CD14-positive monocyte (primary cell): ENCODE results near the gene SLC26A9. TPM values are rescaled to one million over a fixed set of nuclear protein-coding genes. Genes with fewer than 3 reads are reported as not detected.

Experiments used
- DNase-seq, 3 donors: peaks; one replicate each; pipeline ENCODE4 v3.0.0-alpha.2; 2011 to 2022
- H2AFZ ChIP-seq: 2 replicates; pipeline ENCODE4 v1.6.0; 2012; ENCODE audit warnings: mild to moderate bottlenecking, low read depth, low read length, inconsistent platforms; ENCODE audit not compliant: insufficient read depth, poor library complexity, severe bottlenecking
- H3K27ac ChIP-seq, 2 donors: 1 replicate in 1 of 2; 2 replicates in 1 of 2; pipeline ENCODE4 v1.5.1; 2012 to 2013; ENCODE audit warnings: low read length in 2 of 2, control low read depth in 1 of 2, inconsistent platforms in 1 of 2, low read depth in 1 of 2, mild to moderate bottlenecking in 1 of 2
- H3K27me3 ChIP-seq, 2 donors: one replicate each; pipeline versions ENCODE4 v1.6.0 to v1.6.1; 2011 to 2013; ENCODE audit warnings: low read length in 2 of 2; ENCODE audit not compliant: control insufficient read depth in 2 of 2, insufficient read depth in 2 of 2
- H3K36me3 ChIP-seq, 2 donors: replicated peaks in 1 of 2; 1 replicate in 1 of 2; 2 replicates in 1 of 2; pipeline versions ENCODE4 v1.5.1 to v1.6.1; 2012 to 2013; ENCODE audit warnings: low read length in 2 of 2, control low read depth in 1 of 2, inconsistent platforms in 1 of 2, mild to moderate bottlenecking in 1 of 2; ENCODE audit not compliant: insufficient read depth in 2 of 2, control insufficient read depth in 1 of 2
- H3K4me1 ChIP-seq, 2 donors: 1 replicate in 1 of 2; 2 replicates in 1 of 2; pipeline versions ENCODE4 v1.5.1 to v1.6.1; 2012 to 2013; ENCODE audit warnings: low read length in 2 of 2, control low read depth in 1 of 2, inconsistent platforms in 1 of 2, mild to moderate bottlenecking in 1 of 2, moderate library complexity in 1 of 2; ENCODE audit not compliant: insufficient read depth in 2 of 2, control insufficient read depth in 1 of 2
- H3K4me2 ChIP-seq: replicated peaks from 2 replicates; pipeline ENCODE3; 2012; ENCODE audit warnings: low read length, moderate library complexity, mild to moderate bottlenecking; ENCODE audit not compliant: poor library complexity, severe bottlenecking; ENCODE audit errors: extremely low read depth
- H3K4me3 ChIP-seq, 3 experiments: fragments of 200-600 bp in 1 of 3; sonication (generic) in 1 of 3; replicated peaks in 1 of 3; 1 replicate in 2 of 3; 2 replicates in 1 of 3; pipeline ENCODE4 v1.5.1; 2011 to 2013; ENCODE audit warnings: low read length in 3 of 3, mild to moderate bottlenecking in 3 of 3, control low read depth in 2 of 3, low read depth in 2 of 3, inconsistent platforms in 1 of 3, moderate library complexity in 1 of 3
- H3K79me2 ChIP-seq: 2 replicates; pipeline ENCODE4 v1.6.0; 2012; ENCODE audit warnings: mild to moderate bottlenecking, control low read depth, inconsistent platforms, low read length, moderate library complexity; ENCODE audit not compliant: insufficient read depth
- H3K9ac ChIP-seq: 2 replicates; pipeline ENCODE4 v1.6.0; 2017; ENCODE audit warnings: low read length, mild to moderate bottlenecking; ENCODE audit not compliant: insufficient read depth, poor library complexity, severe bottlenecking
- H3K9me3 ChIP-seq, 2 donors: replicated peaks in 1 of 2; 1 replicate in 1 of 2; 2 replicates in 1 of 2; pipeline versions ENCODE4 v1.5.1 to v1.6.1; 2012 to 2013; ENCODE audit warnings: low read length in 2 of 2, control low read depth in 1 of 2; ENCODE audit not compliant: control insufficient read depth in 1 of 2, insufficient read depth in 1 of 2
- H4K20me1 ChIP-seq: 2 replicates; pipeline ENCODE4 v1.6.0; 2012; ENCODE audit warnings: mild to moderate bottlenecking, low read length, control low read depth, moderate library complexity; ENCODE audit not compliant: insufficient read depth
- H3K27ac Mint-ChIP-seq, 7 donors: one replicate each; pipeline ENCODE4 v1.8.0; 2020; ENCODE audit warnings: mild to moderate bottlenecking in 7 of 7, mixed read lengths in 7 of 7, moderate library complexity in 6 of 7, inconsistent platforms in 2 of 7
- H3K27me3 Mint-ChIP-seq, 3 donors: one replicate each; pipeline ENCODE4 v1.8.0; 2021 to 2022; ENCODE audit warnings: low read depth in 3 of 3, mild to moderate bottlenecking in 3 of 3, mixed read lengths in 3 of 3, moderate library complexity in 3 of 3, inconsistent platforms in 1 of 3
- H3K36me3 Mint-ChIP-seq, 2 donors: one replicate each; pipeline ENCODE4 v1.8.0; 2020; ENCODE audit warnings: mixed read lengths in 2 of 2, inconsistent platforms in 1 of 2, mild to moderate bottlenecking in 1 of 2
- H3K4me1 Mint-ChIP-seq: one replicate; pipeline ENCODE4 v1.8.0; 2020; ENCODE audit warnings: mild to moderate bottlenecking, mixed read lengths
- H3K4me3 Mint-ChIP-seq, 2 donors: one replicate each; pipeline ENCODE4 v1.8.0; 2020; ENCODE audit warnings: mild to moderate bottlenecking in 2 of 2, mixed read lengths in 2 of 2, moderate library complexity in 1 of 2
- H3K9me3 Mint-ChIP-seq, 7 donors: one replicate each; pipeline ENCODE4 v1.8.0; 2020 to 2022; ENCODE audit warnings: mixed read lengths in 7 of 7, mild to moderate bottlenecking in 6 of 7, moderate library complexity in 6 of 7, inconsistent platforms in 2 of 7
- CTCF ChIP-seq: fragments of 200-600 bp; IDR thresholded peaks from one replicate; pipeline ENCODE4 v1.8.0; 2022; ENCODE audit warnings: antibody characterized with exemption, mild to moderate bottlenecking
- WGBS: methylation state at CpG from one replicate; pipeline ENCODE4 v1.1.5; 2013; ENCODE audit warnings: missing lambda C conversion rate; ENCODE audit not compliant: insufficient coverage; 5-methylcytosine and 5-hydroxymethylcytosine counted together
- intact Hi-C, 2 donors: fragments of 100-400 bp; cut with micrococcal nuclease; formaldehyde crosslinking; loops; one replicate each; pipeline versions ENCODE4 v1.15.0 to v1.15.1; 2023
- polyA plus RNA-seq, 3 donors: library from polyadenylated mRNA; depleted of rRNA in 1 of 3; unstranded in 2 of 3; stranded (reverse) in 1 of 3; fragments of 300-500 nt in 2 of 3; fragments of >200 nt in 1 of 3; fragmentation: Illumina TruSeq in 2 of 3; gene quantifications; 1 replicate in 2 of 3; 2 replicates in 1 of 3; pipeline ENCODE4 v1.2.3, GENCODE V29; 2012 to 2021

Gene SLC26A9
- polyA plus RNA-seq, 3 donors: 0.04 TPM; not detected in 2

DNA sequence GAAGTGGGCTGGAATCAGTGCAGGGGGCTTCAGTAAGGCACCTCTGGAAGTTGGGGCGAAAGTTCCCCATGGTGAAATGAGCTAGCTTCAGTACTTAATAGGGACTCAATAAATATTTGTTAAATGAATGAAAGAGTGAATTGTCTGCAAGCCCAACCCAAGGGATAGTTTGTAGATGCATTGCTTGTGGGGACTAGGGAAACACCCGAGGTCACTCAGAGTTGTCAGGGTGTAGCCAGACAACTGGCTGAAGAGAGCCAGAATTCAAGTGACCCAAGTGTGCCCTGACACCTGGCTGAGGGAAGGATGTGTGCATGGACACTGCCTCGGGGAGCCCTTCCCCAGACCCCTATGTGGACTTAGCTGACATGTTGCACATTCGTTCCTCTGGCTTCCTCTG is 1.3 kb upstream of the SLC26A9 start:
- peaks cover 0 to 2% (median 0%) of the 10 kb centered on the region in 7 donors for H3K9me3 Mint-ChIP-seq
- H3K9ac ChIP-seq: no peak overlapping the region
- H3K27ac ChIP-seq: no peak overlapping the region
- peaks cover 10 to 31% of the 10 kb centered on the region in 2 donors for H3K4me1 ChIP-seq
- H3K4me3 ChIP-seq: no peak overlapping the region
- H3K79me2 ChIP-seq: no peaks in the 10 kb centered on the region
- intact Hi-C loops: no loop called here
- no peak overlapping the region for H3K4me2 ChIP-seq
- H3K36me3 ChIP-seq: no peaks in the 10 kb centered on the region
- peaks cover 0 to 5% of the 10 kb centered on the region in 2 donors for H3K27me3 ChIP-seq
- peaks cover 21% of the 10 kb centered on the region for H3K4me1 Mint-ChIP-seq
- no peak overlapping the region for H3K4me3 Mint-ChIP-seq
- no peak overlapping the region for H3K27ac Mint-ChIP-seq
- H4K20me1 ChIP-seq: no peaks in the 10 kb centered on the region
- DNase-seq: no peak
- WGBS: 100% methylated on average over 1 of the region's 4 CpGs
- no peaks in the 10 kb centered on the region for H3K36me3 Mint-ChIP-seq
- H3K9me3 ChIP-seq: no peaks in the 10 kb centered on the region
- peaks cover 11 to 27% (median 11%) of the 10 kb centered on the region in 3 donors for H3K27me3 Mint-ChIP-seq
- H2AFZ ChIP-seq: no peak overlapping the region
- no peak for TF ChIP-seq CTCF

- Mint-ChIP-seq H3K4me1 (peaks cover 11% of the 10 kb centered on the region), H3K9me3 (peaks cover 0 to 2% (median 0%) of the 10 kb centered on the region in 7 donors), H3K36me3 (no peaks in the 10 kb centered on the region), H3K27ac (no peak overlapping the region), H3K4me3 (no peak overlapping the region), H3K27me3 (peaks cover 14 to 42% (median 21%) of the 10 kb centered on the region in 3 donors)
- Histone ChIP-seq H3K36me3 (no peaks in the 10 kb centered on the region), H3K27ac (no peak overlapping the region), H3K4me2 (no peak overlapping the region), H3K27me3 (peaks cover 0 to 5% of the 10 kb centered on the region in 2 donors), H3K4me3 (no peak overlapping the region), H4K20me1 (no peaks in the 10 kb centered on the region), H3K79me2 (no peaks in the 10 kb centered on the region), H3K4me1 (peaks cover under 1 to 24% of the 10 kb centered on the region in 2 donors), H3K9me3 (no peaks in the 10 kb centered on the region), H3K9ac (no peak overlapping the region), H2AFZ (no peak overlapping the region)
- 79% methylated on average over 5 of the region's 12 CpGs for WGBS
- TF ChIP-seq CTCF: no peak
- DNase-seq: no peak
- intact Hi-C loops: no loop called here
Measured at GRCh38 chr1:205942631-205943159, 561 bp downstream of the SLC26A9 start.
